NCI-H2171 treated with DMSO at 0.1 percent for 48 hours (cell line): ENCODE data around the gene GSK3A.
A peak's percentile ranks its signal among the peaks of the same experiment; 100 is the strongest.

Experiments
- DNase-seq: peaks from one replicate; lab custom pipeline; 2025; lab: John Stamatoyannopoulos, UW

Gene GSK3A

DNA sequence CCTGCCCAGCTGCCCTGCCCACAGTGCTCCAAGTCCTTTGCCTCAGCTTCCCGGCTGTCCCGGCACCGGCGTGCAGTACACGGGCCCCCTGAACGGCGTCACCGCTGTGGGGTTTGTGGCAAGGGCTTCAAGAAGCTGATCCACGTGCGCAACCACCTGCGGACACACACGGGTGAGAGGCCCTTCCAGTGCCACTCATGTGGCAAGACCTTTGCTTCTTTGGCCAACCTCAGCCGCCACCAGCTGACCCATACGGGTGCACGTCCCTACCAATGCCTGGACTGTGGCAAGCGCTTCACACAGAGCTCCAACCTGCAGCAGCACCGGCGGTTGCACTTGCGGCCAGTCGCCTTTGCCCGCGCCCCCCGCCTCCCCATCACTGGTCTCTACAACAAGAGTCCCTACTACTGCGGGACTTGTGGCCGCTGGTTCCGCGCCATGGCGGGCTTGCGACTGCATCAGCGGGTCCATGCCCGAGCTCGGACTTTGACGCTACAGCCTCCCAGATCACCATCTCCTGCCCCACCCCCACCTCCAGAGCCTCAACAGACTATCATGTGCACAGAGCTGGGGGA lies 16.6 kb downstream of the GSK3A start:
- no peak for DNase-seq

DNA sequence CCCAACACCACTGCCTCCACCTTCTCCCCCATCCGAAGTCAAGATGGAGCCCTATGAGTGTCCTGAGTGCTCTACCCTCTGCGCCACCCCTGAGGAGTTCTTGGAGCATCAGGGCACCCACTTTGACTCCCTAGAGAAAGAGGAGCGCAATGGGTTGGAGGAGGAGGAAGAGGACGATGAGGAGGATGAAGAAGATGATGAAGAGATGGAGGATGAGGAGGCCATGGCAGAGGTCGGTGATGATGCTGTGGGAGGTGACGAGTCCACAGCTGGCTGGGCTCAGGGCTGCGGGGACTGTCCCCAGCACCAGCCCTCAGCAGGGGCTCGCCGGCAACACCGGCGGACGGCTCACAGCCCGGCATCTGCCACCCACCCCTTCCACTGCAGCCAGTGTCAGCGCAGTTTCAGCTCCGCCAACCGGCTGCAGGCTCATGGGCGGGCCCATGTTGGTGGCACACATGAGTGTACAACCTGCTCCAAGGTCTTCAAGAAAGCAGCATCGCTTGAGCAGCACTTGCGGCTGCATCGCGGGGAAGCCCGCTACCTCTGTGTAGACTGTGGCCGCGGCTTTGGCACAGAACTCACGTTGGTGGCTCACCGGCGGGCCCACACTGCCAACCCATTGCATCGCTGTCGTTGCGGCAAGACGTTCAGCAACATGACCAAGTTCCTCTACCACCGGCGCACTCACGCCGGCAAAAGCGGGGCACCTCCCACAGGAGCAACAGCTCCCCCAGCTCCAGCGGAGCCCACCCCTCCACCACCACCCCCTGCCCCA lies 17.3 kb downstream of the GSK3A start:
- no peak for DNase-seq

DNA sequence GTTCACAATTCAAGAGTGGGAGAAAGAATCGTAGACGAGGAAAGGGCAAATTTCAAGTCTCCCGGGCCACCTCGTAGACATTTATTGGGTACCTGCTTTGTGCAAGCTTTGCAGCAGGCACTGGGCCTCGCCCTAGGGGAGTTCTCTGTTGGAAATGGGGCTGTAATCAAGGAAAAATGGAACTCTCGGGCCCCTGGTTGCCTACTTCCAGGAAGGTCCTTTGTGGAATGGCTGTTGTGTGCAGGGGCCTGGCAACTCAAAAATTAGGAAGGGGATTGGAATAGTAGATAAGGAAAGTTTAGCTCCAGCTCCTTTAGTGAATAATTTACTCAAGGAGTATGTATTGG lies 21.7 kb downstream of the GSK3A start:
- DNase-seq = no peak

DNA sequence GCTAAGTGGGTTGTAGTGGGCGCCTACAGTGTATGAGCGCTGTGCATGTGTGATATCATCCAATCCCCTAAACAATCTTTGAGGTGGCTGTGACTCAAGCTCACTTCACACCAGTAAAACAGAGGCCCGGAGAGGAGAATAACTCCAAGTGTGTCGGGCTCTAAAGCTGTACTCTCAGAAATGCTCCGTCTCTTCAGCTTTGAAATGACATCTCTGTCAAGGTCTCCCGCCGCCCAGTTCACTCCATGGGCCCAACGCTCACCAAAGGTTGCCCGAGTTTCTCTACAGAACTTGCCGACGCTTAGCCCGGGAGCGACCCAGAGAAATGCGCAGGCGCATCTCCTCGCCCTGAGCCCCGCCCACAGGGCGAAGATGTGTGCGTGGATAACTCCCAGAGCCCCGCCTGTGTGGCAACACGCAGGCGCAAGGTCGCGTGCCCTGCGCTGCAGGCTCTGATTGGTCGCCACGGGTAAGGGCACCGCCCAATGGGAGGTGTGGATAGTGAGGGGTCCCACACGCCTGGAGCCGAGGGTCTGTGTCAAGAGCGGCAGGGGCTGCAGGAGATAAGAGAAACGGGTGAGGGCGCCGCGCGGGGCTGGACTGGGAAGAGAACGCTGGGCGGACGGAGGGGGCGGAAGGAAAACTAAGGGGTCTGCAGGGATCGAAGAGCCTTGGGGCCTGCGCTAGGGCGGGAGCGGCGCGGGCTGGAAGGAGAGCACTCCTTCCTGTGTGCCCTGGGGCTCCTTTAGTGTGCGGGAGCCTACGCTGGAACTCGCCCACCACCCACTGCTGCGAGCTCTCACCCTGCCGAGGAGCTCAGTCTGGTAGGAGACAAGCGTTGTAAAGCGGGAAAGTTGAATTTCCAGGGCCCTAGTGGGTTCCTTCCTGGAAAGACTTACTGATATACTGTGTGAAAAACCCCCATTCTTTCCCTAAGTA lies 22.3 kb downstream of the GSK3A start, which contains the start of gene ZNF526:
ZNF526 (plus strand) TSS at position 501 of the 939 bp plus-strand sequence. CDS start 4,092 bp downstream, outside the sequence.
- DNase-seq = peak; percentile 97

DNA sequence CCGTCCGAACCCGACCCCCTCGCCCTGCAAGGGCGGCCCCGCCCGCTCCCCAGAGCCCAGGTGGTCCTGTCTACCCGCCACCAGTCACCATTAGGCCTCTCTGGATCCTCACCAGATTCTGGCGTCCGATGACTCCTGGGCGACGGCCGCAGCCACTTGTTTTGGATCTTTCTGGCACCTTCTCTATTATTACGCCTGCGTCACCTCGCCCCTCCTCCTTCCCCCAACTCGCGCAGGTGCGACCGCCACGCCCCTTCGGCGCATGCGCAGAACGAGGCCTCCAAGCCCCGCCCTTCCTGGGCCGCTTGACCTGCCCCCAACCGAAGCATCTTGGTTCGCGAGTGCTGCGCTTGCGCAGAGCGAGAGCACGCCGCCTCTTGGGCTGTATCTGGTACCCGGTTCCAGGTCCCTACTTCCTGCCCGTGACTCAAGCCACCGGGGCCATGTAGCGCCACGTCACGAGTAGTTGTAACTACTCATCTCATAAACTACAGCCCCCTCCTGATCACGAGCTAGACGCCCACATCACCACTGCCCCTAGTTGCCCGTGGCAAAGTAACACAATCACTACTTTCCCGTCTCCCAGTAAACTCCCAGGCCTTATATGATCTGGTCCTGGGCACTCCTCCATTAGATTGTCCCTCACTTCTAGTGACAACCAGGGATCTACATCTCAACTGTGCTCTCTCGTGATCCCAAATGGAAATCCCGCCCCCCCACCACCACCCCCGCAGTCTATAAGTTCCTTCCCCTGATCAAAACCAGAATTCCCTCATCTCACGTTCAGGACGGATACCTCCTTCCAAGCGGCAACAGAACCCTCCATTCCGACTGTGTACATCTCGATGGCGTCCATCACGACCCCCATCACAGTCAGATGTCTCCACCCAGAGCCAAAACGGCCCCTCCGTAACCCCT lies 24.6 kb downstream of the GSK3A start, which contains the start of gene DEDD2:
DEDD2 (minus strand) TSS at position 158 of the 918 bp plus-strand sequence. CDS start 670 bp downstream, outside the sequence.
- peak; percentile 95 for DNase-seq

DNA sequence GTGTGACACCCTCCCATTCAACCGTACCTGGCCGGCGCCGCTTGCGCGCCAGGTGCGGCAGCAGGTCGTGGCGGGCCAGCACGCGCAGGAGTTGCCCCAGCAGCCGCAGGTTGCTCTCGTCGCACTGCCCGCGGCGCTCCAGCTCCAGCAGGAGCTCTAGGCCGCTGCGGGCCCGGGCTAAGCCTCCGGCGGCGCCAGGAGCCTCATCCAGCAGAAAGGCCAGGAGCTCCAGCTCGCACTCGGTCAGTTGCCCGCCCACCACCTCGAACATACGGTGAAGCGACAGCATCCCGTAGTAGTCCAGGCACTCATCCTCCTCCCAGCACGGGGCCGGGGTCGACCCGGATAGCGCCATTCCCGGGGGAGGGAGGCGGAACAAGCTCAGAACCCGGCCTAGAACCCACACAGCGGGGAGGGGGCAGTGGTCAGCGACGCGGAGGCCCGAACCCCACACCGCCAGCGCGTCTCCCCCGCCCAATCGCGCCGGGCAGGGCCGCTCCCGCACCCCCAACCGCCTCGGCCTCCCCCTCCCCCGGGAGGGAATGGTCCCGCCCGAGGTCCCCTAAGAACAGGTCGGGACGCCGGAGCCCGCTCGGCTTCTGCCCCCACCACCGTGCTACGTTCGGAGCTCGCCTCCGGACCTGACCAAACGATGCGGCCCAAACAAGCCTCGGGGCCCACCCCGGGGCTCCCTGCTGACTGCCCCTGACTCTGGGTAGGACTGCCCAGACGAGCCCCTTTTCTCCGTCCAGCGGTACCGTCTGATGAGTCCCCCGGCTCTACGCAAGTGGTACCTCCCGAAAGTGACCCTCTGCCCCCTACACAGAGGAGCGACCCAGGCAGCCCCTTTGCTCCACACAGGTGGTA lies 25.5 kb downstream of the GSK3A start:
- peak; percentile 26 for DNase-seq

DNA sequence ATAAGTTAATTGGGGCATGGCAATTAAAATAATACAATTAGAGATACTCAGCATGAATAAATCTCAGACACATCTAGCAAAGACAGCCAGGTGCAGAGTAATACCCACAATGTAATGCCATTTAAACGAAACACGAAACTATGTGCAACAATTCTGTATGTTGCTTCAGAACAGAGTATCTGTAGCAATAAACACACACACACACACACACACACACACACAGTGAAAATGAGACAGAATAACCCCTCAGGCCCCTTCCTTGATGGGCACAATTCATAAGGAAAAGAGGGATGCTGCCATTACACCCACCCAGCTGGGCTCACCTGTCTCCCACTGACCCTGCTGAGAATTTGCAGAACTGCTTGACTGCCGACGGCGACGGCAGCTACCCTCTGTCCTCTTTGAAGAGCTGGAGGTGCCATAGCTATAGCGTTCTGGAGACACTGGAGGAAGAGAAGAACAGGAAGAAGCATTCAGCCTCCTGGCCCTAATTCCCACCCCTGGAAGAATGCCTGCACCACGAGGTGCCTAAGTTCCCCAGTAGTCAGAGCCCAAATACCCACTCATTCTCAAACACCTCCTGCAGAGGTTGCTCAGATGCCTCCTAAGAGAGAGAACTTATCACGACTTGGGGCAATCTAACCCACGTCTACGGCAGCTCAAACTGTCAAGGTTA lies 27.5 kb downstream of the GSK3A start:
- DNase-seq = no peak

DNA sequence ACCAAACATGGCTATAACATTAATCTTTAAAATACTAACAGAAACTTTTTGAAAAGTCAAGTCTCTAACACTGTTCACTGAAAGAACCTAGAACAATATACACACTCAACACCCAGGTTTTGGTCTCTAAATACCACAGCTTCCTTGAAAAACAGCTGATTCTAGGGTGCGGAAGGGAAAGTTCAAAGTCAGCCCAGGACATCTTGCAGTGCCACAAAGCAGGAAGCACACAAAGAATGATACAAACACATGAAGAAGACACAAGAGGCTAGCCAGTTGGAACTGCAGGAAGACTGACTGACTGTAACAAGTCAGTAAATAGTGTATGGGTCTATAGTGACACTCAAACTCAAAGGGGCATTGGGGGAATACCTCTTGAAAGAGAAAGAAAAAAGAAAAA lies 29.5 kb downstream of the GSK3A start:
- no peak for DNase-seq

DNA sequence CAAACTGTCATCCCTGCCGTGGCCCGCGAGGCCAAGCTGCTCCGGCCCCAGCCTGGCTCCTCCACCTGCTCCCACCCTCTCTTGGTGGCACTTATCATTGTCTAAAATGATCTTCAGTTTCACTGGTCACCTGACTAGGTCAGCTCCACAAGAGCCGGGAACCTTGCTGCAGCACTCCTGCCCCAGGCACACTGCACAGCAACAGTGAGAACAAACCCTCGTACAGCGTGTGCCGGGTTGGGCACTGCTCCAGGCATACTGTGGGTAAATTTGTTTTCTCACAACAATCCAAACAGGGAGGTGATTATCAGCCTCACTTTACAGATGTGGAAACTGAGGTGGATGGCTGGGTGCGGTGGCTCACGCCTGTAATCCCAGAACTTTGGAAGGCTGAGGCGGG lies 33.8 kb downstream of the GSK3A start:
- no peak for DNase-seq

DNA sequence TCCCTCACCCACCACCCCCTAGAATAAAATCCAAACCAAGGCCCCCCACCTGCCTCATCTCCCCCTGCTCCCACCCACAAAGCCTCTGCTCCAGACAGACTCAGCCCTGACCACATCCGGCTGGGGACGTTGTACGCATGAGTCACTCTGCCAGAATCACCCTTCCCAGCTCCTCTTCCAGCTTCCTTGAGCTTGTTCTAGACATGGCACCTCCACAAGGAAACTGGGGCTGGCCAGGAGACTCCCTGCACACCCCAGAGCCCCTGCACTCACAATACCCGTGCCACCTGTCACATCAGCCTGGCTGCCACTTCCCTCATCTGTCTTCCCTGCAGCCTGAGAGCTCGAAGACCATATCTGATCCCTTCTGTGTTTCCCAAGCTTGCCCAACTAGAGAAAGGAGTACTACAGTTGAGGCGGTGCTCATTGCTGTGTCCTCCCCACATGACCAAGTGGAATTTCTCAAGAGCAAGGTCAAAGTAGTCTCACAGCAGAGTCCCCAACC lies 34.6 kb downstream of the GSK3A start:
- DNase-seq = no peak

DNA sequence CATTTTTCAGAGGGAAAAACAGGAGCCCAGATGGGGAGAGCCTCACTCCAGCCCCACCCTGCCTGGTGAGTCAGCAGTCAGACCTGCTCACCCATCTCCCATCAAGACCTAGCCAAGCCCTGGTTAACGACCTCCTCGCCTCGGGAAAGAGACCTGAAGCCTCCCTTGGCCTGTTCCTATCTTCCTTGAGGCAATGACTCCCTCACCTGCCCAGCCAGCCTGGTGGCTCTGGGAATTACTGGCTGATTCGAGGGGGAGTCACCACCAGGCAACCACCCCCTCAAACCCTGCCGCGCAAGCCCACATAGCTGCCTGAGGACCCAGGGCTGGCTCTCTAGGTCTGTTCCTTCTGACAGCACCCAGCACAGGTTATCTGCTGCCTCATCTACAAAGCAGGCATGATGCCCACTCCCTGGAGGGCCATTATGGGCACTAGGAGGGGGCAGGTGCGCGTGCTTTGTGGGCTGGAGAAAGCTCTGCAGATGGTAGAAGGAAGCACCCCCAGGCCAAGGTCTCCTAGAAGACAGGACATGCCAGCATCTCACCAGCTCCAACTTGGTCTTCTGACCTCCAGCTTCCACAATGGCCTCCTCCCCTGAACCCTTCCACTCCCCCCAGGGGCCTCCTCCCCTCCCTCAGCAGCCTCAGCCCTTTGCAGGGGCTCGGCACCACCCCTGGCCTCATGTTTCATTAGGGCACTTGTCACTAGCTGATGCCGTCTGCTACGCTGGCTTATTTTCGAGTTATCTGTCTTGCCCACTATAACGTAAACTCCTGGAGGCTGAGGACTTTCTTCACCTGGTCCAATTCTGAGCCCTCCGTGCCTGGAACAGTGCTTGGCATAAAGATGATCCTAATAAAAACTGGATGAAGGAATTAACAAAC lies 35.3 kb downstream of the GSK3A start:
- no peak for DNase-seq

DNA sequence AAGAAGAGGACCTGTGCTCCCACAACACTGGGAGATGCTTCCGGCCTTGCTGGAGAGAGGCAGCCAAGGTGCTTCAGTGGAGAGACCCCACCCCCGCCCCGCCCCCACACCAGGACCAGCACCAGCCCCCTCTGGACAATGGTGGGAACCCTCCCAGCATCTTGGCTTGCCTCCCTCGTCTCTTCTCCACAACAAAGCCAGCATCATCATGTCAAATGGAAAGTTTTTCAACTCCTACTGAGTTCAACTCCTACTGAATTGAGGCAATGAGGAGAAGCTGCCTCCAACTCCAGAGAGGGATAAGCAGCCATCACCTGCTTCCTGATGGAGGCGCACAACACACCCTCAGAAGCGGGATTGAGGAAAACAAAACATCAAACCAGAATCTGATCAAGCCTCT lies 37.7 kb downstream of the GSK3A start:
- DNase-seq = no peak

DNA sequence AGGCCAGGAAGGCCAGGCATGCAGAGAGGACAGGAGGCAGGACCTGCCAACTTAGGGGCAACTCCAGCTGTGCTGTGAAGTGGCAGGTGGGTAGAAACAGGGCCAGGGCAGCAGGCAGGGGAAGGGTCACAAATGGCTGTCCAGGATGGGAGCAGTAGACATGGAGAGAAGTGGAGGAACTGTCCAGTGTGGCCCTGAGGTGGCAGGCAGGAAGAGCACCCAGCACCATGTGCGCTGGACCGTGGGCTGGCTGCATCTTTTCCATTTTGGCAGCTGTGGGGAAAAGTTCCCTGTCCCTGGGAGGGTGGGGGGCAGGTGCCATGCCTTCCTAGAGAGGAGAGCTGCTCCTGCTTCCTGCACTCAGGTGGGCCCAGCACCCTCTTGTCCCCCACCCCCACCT lies 38.7 kb downstream of the GSK3A start:
- DNase-seq = no peak

DNA sequence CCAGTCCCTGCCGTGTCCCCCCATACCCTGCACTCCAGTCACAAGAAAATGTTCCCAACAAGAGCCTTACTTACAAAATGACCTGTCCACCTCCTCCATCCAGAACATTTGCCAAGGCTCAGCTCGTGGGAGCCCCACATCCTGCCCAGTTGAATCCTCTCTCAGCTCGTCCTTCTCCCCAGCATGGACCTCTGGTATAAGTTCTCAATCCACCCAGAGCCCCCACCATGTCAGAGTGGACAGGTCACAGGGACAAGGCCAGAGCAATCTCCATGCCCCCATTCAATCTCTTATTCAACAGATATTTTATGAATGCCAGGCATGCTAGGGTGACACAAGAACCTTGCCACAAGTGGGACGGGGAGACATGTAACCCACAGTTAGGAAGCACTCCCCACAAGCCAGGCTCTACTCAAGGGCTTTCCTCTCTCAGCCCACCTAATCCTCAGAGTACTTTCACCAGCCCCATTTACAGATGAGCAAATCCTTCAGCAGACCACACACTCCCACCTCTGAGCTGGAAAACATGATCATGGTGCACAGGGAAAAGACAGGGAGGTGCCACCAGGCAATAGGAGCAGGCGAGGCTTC lies 40.0 kb downstream of the GSK3A start:
- no peak for DNase-seq

DNA sequence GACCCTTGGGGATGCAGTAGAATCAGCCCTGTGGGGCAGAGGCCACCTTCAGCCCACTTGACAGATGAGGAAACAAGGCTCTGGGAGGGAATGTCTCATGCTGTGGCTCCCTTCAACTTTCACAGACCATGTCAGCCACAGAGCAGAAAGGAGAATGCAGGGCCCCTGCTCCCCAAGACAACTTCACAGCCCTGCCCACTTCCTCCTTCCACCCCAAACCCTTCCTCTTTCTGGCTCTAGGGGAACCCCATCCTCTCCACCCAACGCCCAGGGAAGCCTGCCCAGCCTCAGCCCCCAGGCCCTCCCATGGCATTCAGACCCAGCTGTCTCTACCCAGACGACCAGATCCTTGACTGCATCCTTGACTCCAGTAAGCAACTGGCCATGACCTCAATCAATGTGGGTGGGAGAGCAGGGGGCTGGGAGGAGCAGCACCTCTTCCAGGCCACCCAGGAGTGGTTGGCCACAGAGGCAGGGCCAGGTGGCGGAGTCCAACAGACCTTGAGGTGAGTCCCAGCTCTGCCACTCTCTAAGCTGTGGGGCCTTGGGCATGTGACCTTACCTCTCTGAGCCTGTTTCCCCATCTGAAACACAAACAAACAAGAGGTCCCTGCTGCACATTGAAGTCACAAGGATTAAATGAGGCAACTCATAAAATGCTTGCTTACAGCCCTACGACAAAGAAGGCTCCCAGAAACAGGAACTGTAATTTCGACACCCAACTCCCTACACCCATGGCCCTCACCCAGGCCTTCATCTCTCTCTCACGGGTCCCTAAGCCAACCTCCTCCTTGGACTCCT lies 40.7 kb downstream of the GSK3A start:
- no peak for DNase-seq

DNA sequence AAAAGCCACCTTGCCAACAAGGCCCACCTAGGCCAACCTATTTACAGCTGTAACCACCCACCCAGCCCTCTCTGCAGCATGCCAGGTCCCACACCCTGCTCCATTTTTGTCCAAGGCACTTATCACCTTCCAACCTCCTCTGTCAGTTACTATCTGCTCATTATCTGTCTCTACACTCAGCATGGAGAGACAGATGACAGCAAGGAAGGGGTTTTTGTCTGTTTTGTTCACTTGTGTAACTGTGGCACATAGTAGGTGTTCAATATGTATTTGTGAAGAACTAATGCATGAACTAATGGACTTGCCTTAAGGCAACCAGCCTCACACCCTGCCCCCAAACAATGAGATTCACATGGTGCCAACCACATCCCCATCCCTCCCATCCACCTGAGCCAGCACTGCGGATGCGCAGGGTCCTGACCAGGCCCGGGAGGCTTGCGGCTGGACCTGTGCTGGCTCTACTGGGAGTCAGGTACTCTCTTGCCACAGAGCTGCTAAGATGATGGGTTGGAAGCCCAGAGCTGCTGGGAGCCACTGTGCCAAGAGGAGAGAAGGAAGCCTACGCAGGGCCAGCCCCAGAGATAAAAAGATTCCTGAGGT lies 42.2 kb downstream of the GSK3A start:
- DNase-seq = no peak
